AML-193 (cell line): ENCODE results near the gene KLHDC2.
"Not testable (repeated sequence)": the region's sequence is repeated elsewhere in the genome, so short reads cannot be mapped to it uniquely, and the experiment has no call there.

ENCODE experiments used
- DNase-seq, 2 experiments: peaks; one replicate each; lab custom pipeline; 2025; lab: John Stamatoyannopoulos, UW

Gene KLHDC2

DNA sequence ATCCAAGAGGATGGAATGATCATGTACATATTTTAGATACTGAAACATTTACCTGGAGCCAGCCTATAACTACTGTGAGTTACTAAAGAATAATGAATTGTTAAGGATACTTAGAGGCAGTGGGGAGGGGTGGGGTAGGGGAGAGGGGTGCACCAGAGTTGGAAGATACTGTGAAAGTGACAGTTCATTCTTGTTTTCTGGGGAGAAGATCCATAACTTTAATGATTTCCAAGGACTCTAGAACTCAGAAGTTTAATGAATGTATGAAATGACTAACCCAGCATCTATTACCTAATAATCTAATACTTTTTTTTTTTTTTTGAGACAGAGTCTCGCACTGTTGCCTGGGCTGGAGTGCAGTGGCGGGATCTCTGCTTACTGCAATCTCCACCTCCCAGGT, 10.5 kb downstream of the KLHDC2 start:
- no peak for DNase-seq

DNA sequence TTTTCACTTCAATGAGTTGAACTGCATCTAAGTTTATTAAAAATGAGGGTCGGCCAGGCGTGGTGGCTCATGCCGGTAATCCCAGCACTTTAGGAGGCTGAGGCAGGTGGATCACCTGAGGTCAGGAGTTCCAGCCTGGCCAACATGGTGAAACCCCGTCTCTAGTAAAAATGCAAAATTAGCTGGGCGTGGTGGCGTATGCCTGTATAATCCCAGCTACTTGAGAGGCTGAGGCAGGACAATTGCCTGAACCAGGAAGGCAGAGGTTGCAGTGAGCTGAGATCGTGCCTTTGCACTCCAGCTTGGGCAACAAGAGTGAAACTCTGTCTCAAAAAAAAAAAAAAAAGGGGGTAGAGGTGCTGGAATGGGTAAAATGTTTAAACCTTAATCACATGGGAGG, 13.1 kb downstream of the KLHDC2 start:
- not testable (repeated sequence) for DNase-seq

- DNase-seq = no peak
Measured at GRCh38 chr14:49783394-49784014, 15.6 kb downstream of the KLHDC2 start.

DNA sequence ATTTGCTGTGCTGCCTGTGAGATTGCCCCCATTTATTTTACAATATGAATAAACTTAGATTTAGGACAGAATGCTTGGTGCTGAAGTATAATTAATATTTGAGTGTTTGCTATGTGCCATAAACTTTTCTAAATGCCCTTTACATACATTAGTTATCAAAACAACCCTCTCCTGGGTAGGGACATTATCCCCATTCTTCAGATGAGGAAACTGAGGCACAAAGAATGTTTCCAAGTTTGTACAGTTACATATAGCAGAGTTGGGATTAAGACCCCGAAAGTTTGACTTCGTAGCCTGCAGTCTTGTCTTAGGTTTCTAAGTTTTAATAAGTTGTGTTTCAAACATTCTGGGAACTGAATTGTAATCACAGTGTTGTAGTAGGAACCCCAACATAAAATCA, 18.4 kb downstream of the KLHDC2 start:
- no peak for DNase-seq

- no peak for DNase-seq
Measured at GRCh38 chr14:49792618-49793017, 24.7 kb downstream of the KLHDC2 start.

- no peak for DNase-seq
Measured at GRCh38 chr14:49796025-49796424, 28.1 kb downstream of the KLHDC2 start.

DNA sequence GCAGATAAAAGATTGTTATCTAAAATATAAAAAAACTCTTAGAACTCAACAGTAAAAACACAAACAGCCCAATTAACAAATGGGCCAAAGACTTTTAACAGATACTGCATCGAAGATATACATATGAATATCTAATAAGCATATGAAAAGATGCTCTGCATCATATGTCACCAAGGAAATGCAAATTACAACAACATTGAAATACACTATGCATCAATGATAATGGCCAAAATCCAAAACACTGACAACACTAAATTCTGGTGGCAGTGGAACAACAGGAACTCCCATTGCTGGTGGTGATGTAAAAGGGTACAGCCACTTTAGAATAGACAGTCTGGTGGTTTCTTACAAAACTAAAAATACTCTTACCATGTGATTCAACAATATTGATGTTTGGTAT, 40.8 kb downstream of the KLHDC2 start:
- DNase-seq = no peak

GRCh38 chr14:49816118-49816517, 48.2 kb downstream of the KLHDC2 start:
- DNase-seq = not testable (repeated sequence)

DNA sequence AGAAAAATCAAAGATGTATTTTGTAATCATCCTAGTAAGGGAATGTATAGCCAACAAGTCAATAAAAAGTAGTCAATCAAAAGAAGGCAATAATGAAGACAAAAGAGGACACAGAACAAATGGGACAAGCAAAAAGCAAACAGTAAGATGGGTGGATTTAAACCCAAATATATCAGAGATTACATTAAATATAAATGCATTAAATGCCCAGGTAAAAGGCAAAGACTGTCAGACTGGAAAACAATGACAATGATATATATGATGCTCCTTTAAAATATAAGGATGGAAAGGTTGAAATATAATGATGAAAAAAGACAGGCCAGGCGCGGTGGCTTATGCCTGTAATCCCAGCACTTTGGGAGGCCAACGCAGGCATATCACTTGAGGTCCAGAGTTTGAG, 48.9 kb downstream of the KLHDC2 start:
- DNase-seq = no peak

GRCh38 chr14:49820176-49820575, 52.2 kb downstream of the KLHDC2 start:
- no peak for DNase-seq

- DNase-seq = no peak
Measured at GRCh38 chr14:49828640-49829039, 60.7 kb downstream of the KLHDC2 start.
